Umbilical cord (tissue), 2 donors: Measurements from ENCODE around the gene CNNM2. TPM values are rescaled to one million over a fixed set of nuclear protein-coding genes. Genes with fewer than 3 reads are reported as not detected.
"Not testable (repeated sequence)": the region's sequence is repeated elsewhere in the genome, so short reads cannot be mapped to it uniquely, and the experiment has no call there.

ENCODE experiments used
- DNase-seq: peaks from one replicate; pipeline ENCODE4 v3.0.0-alpha.2; 2015; ENCODE audit warnings: low spot score
- total RNA-seq: library from RNA; depleted of rRNA; stranded (reverse); fragments of >200 nt; gene quantifications from one replicate; pipeline ENCODE4 v1.2.3, GENCODE V29; 2014; ENCODE audit warnings: low replicate concordance; ENCODE audit not compliant: insufficient read depth

Gene CNNM2
- total RNA-seq, 1 donor from 2014 or later, result 6.0 TPM

DNA sequence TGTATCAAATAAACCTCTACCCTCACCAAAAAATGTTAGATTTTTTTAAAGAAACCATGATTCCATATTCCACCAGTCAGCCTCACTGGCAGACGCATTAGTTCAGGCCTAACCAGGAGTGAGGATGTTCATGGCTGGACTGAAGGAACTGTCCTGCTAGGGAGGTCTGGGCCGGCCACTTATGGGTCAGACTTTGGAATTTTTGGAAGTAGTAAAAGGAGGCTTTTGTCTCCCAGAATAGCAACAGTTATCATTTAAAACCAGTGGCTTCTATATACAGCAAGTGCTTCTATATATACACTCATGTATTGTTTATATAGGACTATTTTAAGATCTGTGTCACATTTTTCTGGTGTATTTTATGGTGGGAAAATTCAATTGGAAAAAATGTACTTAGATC, 120.5 kb downstream of the CNNM2 start:
- DNase-seq, result peak; percentile 15

DNA sequence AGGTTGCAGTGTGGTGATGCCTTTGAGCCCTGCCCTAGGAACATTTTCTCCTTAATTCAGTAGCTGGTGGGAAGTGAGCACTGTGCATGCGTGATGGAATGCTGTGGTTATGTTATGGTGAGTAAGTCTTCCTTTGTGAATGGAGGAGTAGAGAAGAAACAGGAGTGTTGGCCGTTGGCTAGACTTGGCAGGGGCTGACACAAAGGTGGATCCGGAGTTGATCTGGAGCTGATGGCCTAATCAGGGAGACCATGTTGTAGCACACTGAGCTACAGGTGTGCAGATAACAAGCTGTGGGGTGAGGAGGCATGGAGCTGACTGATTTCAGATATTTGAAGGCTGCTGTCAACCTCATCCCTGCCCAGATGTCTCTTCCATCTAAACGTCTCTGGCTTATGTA, 122.3 kb downstream of the CNNM2 start:
- no peak for DNase-seq

DNA sequence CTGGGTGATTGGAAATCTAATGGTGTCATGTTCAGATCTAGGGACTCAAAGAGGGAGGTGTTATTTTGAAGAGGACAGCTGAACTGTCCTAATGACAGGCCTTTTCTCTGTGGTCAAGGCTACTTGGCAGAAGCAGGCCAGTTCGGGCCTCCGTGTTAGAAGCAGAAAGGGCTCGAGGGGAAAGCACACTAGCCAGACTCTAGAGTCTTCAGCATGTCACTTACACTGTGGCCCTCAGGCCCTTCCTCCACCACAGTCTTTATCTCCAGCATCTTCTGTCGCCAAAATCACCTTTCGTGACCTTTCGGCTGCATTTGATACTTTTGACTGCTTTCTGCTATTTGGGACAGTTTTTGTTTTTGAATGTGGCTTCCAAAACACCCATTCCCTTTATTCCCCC, 123.3 kb downstream of the CNNM2 start:
- DNase-seq, result no peak

DNA sequence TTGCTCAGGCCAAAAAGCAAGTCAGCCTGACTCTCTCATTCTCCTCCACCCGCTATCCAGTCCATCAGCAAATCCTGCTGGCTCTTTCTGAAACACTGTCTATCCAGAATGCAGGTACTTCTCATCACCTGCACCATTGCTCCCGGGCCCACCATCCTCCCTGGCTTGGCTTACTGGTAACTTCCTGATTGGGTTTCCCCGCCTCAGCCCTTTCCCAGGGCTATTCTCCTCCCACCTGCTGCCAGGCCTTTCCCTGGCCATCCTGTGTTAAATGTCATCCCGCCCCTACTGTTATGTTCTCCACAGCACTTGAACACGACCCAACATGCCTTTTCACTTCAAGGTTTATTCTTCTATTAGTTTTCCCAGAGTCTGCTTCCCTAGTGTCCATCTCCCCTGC, 124.0 kb downstream of the CNNM2 start:
- no peak for DNase-seq

DNA sequence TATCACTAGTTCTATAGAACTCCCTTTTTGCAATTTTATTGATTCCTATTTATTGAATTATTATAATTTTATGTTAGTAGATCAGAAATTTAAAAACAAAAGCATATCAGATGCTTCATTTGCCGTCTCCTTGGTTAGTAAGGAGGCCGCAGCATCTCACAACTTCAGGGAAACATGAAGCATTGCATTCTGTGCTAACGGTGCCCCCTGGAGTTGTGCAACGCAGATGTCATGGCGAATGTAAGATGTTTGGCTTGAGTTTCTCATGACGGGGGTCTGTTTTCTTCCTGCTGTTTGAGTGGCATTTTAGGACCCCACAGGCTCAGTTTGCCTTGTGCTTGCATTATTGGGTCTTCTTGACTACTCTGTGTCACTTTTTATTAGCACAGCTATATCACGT, 124.8 kb downstream of the CNNM2 start:
- DNase-seq, result no peak

DNA sequence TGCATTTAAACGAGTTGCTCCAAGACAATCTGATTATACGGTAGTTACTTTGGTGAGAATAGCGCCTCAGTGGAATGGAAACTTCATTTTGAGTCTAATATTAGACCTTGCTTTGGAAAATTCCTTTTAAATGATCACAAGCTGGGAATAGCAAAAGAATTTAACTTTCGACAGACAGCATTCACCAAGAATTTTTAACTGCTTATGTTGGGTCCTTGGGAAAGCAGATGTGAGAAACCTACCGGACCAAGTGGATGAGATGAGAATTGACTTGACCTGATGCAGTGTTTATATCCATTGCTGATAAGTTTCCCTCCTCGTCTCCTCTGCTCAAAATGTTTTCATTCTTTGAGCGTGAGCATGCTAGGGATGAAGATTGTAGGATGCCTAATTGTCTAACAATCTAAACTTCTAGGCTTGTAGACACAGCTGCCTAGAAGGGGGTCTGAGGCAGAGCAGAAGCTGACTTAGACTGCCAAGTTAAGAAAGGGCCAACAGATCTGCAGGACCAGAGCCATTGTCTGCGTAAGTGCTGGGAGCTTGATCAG, 126.9 kb downstream of the CNNM2 start:
- peak; percentile 40 for DNase-seq

DNA sequence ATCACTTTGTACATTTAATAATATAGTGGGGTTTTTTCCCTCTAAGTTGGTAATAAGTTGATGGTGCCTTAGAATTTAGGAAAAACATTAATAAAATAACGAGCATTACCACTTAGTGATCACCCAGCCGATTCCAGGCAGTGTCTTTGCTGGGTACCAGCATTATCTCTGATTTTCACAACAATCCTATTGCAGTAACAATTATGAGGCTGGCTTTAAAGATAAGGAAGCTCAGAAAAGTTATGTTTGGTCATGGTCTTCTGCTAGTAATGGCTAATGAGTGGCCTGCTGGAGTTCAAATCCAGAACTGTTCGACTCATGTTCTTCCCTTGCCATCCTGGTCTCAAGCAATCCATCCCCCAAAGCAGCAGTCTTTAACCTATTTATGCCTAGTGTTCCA, 127.9 kb downstream of the CNNM2 start:
- no peak for DNase-seq

DNA sequence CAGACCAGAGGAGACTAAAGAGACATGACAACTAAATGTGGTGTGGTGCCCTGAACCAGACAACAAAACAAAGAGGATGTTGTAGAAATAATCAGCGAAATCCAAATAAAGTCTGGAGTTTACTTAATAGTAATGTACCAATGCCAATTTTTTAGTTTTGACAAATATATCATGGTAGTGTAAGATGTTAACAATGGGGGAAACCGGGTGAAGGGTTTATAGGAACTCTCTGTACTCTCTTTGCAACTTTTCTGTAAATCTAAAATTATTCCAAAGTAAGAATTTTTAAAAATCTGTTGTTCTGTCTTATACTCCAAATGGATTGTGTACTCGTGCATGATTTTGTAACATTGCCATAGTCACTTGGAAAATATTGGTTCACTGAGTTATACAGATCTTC, 129.3 kb downstream of the CNNM2 start:
- no peak for DNase-seq

DNA sequence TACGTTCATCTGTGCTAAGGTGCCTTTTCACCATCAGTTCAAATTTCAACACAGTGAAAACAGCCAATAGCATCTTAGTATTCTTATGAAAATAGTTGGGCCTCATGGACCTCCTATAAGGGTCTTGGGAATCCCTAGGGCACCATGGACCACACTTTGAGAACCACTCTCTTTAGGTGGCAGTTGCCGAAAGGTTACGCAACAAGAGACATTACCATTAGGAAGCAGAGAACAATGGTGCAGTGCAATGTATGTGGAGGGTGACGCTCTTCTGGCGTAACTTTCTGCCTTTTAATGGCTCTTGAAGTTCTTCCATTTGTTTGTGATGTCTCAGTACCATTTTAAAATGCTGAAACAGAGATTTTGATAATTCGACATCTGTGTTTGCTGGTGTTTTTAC, 131.1 kb downstream of the CNNM2 start:
- no peak for DNase-seq

DNA sequence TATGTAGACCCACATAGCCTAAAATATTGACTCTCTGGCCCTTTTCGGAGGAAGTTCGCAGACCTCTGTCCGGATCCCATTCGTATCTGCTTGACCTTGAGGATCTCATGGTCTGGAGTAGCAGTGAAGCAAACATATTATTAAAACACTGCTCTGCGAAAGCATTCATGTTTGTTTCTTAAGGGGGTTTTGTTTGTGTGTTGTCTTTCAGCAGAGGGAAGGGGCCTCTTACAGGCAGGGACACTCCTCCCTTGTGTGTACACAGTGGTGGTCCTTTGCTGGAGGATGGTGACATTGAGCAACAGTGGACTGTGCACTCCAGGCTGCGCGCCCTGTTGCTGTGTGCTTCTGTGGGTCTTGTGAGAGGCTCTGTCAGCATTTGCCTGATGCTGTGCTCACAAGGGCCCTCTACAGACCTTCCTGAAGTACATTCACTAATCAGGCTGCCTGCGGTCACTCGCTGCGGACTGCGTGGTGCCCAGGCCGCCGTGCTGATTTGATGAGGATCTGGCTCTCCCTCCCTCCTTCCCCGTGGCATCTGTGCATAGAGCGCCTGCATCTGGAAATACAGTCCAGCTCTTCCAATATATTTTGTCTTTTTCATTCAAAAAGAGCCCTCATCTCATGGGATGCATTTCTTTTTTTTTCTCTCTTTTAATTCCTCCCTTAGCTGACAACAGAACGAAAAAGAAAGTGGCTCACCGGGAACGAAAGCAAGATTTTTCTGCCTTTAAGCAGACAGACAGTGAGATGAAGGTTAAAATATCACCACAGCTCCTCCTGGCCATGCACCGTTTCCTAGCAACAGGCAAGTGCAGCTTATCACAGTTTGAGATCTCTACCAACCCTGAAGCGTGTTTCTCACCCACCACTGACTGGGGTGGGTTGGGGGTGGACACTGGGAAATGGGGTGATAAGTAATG, 135.8 kb downstream of the CNNM2 start:
- DNase-seq, result peak; percentile 75

DNA sequence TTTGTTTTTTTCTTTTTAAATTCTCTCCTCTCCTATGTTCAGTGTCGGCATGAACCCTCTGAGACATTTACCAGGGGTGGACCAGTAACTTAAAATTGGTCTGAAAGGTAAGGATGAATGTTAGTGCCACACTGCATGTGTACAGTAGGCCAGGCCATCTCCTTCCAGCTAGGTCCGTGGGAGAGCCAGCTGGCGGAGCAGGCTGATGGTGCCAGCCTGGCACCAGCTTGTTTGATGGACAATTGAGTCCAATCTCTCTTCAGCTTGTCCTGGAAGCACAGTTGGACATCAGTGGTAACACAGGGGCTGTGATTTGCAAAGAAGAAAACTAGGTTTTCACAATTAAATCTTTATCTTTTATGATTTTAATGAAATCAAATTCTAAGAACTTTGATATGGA, 136.5 kb downstream of the CNNM2 start:
- DNase-seq, result no peak

DNA sequence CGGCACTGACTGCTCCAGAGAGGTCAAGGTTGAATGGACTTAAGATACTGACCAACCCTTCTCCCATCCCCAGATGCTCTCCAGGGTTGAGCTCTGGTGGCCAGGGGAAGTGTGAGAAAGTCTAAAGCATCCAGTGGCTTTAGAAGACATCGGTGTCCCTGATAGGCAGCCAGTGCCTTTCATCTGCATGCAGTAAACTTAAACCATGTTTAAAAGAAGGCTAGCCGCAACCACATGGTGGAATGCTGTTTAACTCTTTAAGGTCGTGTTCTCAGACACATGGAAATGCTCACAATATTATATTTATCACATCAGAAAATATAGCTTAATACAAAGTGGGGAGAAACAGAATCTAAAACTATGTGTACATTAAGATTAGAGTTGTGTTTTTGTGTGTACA, 137.0 kb downstream of the CNNM2 start:
- DNase-seq, result no peak

DNA sequence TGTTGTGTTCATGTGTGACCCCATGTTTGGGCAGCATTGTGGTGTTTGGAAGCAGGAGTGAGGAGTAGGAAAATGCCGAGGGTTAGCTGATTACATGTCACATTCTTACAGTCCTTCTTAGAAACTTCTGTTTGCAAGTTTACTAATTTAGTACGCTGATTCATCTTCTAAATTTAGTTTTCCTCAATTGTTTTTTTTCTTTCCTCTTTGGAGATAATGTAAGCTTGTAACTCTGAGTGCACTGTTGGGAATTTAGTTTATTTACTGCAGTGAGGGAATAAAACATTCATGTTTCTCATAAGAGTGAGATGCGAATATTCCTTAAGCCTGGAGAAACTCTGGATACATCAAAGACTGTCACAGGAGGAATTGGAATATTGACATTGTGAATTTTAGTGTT, 139.9 kb downstream of the CNNM2 start:
- DNase-seq, result no peak

DNA sequence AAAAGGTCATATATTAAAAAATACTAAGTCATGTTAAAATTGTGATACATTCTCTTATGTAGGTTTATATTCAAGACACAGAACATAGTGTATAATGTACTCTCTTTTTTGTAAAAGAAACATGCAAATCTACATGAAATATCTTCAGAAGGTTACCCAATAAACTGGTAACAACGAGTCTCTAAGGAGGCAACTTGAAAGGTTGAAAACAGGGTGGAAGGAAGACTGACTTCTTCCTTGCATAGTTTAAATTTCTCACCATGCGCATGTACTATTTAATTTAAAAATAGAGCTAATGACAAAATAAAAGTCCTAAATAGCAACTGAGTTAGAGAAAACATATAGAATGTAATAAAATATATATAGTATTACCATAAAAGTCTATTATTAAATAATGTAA, 142.5 kb downstream of the CNNM2 start:
- DNase-seq, result no peak

DNA sequence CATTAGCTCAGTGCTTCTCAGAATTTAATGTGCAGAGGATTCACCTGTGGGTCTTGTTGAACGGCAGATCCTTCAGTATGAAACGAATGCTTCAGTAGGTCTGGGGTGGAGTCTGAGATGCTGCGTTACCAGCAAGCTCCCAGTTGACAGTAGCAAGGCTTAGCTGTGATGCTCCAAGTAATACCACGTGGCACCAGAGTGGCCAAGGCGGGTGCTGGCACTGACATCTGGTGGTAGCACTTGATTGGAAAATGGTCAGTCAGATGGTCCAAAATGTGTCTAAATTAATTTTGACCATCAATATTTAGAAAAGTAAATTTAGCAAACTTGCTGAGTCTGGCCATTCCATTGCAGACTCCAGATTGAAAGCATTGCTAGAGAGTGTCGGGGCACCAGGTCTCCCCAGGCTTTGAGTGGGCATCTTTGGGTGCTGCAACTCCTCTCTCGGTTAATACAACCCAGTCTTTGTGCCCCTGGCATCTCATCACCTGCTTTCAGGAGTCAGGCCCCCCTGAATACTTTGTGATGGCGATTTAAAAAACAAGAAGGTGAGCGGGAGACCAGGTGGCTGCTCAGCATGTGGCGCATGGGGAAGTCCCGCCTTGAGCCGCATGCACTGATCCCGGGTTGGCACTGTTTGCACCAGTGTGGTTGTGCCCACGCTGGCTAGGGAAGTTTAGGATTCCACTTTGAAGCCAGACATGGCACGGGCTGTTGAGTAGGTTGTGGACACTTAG, 144.9 kb downstream of the CNNM2 start:
- no peak for DNase-seq

DNA sequence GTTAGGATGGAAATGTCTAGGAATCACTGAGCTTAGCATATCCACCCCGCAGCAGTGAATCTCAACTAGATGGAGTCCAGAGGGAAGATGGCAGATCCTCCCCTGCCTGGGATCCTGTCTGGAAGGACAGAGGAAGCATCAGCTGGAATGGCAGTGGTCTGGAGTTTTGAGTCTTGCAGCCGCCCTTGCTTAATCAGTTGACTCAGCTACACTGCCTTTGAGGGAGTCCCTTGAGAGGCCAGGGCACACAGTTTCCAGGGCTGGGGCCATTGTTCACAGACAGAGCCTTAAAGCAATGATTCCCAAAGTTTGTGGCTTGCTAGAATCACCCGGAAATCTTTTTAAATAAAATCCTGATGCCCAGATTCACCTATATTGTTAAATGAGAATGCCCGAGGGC, 146.9 kb downstream of the CNNM2 start:
- no peak for DNase-seq

DNA sequence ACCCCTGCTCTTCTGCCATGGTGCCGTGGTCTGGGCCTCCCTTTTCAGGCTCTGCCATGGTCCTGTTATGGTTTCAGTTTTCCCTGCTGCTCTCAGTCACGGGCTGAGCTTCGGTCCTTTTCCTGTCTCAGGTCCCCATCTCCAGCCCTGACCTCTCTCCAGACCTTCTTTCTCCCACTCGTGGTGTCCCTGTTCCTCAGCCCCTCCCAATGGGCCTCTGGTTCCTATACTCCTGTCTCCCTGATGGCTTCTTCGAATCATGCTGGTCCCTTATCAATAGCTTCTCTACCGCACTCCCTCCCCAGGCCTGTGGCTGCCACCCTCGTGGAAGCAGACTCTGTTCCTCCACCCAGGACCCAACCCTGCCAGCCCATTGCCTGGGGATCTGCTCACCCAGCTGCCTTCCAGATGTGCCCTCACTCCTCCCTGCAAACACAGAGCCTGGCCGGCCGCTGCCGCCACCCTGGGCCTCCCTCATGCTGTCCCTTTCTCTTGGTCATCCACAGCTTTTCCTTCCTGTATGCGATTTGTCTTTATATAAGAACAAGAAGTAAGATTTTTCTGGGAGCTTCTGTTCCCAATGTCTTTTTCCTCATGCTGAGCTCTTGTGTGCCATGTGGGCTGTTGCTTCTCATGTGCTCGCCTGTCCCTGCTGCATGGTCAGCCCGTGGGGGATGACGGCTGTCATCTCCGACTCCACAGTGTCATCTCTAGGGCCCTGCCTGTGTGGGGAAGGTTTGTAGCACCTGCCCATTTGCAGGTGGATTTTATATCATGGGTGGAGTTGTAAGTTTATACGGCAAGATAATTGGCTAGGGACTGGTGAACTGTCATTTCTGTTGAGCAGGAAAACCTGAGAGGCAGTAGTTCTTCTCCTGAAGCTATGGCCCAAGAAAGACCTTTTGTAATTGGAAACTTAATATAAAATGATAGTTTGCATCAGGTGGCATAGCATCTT, 148.3 kb downstream of the CNNM2 start:
- no peak for DNase-seq

DNA sequence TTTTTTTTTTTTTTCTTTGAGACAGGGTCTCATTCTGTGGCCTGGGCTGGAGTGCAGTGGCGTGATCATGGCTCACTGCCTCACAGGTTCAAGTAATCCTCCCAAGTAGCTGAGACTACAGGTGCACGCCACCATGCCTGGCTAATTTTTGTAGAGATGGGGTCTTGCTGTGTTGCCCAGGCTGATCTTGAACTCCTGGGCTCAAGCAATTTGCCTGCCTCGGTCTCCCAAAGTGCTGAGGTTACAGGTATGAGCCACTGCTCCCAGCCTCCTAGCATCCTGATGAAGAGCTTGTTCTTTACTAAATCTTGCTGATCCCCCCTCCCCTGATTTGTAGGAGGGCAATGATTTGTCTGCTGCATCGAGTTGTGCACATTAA, 149.0 kb downstream of the CNNM2 start:
- DNase-seq, result not testable (repeated sequence)

DNA sequence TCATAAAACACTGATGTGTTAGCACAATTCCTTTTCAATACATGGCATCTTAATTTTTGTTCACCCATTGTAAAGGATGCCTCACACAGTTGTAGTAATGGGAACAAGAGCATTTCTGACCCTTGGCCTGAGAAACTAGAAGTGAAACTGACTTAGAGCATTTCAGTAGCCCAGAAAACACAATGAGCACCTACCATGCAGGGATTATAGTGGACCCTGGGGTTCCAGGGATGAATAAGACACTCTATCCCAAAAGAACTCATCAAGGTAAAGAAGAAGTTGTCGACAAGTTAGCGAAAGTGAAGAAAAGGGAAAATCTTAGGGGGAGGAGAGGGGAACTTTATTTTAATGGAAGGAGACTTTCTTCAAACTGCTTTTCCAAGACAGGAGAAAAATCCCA, 149.4 kb downstream of the CNNM2 start:
- no peak for DNase-seq

DNA sequence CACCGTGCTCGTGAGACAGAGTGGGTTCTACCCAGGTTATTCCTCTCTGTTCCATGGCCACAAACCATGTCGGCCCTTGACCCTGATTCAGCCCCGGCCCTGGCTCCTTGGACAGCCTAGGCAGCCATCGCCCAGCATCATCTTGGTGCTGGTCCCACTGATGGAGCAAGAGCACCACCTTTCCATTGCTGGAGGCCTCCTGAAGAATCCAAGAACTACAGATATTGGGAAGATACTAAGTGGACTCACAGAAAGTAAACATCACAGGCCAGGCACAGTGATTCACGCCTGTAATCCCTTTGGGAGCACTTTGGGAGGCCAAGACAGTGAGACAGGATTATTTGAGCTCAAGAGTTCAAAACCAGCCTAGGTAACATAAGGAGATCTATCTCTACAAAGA, 149.9 kb downstream of the CNNM2 start:
- no peak for DNase-seq

DNA sequence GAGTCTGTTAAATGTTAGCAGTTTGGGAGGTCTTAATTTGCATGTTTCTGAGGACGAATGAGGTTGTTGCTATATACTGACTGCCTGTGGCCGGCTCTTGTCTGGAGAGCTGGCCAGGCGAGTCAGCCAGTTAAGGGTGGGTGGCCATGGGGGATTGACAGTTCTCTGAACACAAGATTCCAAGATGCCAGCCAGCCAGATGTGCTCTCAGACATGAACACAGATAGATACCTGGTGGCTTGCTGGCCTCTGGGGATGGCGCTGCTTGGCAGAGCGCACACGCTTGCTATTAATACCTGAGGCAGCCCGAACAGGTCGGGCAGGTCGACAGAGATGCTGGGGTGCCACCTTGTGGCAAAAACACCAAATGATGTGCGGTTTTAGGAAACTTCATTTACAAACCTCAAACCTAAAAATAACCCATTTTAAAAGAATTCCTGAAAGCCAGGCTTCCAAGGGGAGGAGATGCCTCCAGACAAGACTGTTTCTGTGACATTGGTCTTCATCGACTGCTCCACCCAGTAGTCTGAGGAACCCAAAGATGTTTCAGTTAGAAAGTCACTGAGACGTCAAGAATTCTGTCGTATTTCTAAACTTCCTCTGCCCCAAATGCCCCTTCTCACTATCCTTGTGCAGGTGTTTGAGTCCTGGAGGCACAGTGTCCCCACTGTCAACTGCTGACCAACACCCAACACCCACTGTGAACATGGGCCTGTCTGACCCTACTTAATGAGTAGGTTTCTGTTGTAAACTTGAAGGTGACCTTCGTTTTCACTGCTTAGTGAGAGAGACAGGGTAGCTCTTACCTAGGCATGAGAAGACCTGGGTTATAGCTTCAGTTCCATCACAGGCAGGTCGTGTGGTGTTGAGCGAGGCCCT, 151.6 kb downstream of the CNNM2 start:
- DNase-seq, result peak; percentile 54
